MCF 10A (cell line): Measurements from ENCODE around the gene SLC25A1. TPM values are rescaled to one million over a fixed set of nuclear protein-coding genes. Genes with fewer than 3 reads are reported as not detected.

Experiments
- BruUV-seq: library from RNA; stranded (reverse); fragments of 400-500 nt; replicated peaks from 2 replicates; lab custom pipeline; 2021; lab: Mats Ljungman, UMichigan
- CTCF ChIA-PET: fragments of 300-600 bp; sonication (Branson Sonifier 250); formaldehyde crosslinking; extraction: SDS; loops from one replicate; lab custom pipeline; 2021; ENCODE audit warnings: antibody characterized with exemption, inconsistent platforms; lab: Yijun Ruan, JAX
- POLR2A ChIA-PET: fragments of 300-600, 350-650 bp; sonication (Branson Sonifier 250); formaldehyde crosslinking; extraction: SDS; loops from one replicate; lab custom pipeline; 2020; ENCODE audit warnings: antibody characterized with exemption, inconsistent platforms; lab: Yijun Ruan, JAX
- DNase-seq: peaks from one replicate; pipeline ENCODE4 v3.0.0-alpha.2; 2018; ENCODE audit not compliant: unreplicated experiment
- H3K27ac Mint-ChIP-seq: one replicate; pipeline ENCODE4 v1.8.0; 2022; ENCODE audit warnings: mild to moderate bottlenecking, low read depth, mixed read lengths; ENCODE audit not compliant: unreplicated experiment
- H3K27me3 Mint-ChIP-seq: one replicate; pipeline ENCODE4 v1.8.0; 2022; ENCODE audit warnings: mixed read lengths; ENCODE audit not compliant: insufficient read depth, unreplicated experiment
- H3K36me3 Mint-ChIP-seq: one replicate; pipeline ENCODE4 v1.8.0; 2022; ENCODE audit warnings: mild to moderate bottlenecking, moderate library complexity, mixed read lengths; ENCODE audit not compliant: insufficient read depth, unreplicated experiment
- H3K4me1 Mint-ChIP-seq: one replicate; pipeline ENCODE4 v1.8.0; 2022; ENCODE audit warnings: mixed read lengths; ENCODE audit not compliant: insufficient read depth, unreplicated experiment
- H3K4me3 Mint-ChIP-seq: one replicate; pipeline ENCODE4 v1.8.0; 2022; ENCODE audit warnings: mild to moderate bottlenecking, moderate library complexity, mixed read lengths; ENCODE audit not compliant: unreplicated experiment
- H3K9me3 Mint-ChIP-seq: one replicate; pipeline ENCODE4 v1.8.0; 2022; ENCODE audit warnings: mixed read lengths; ENCODE audit not compliant: unreplicated experiment
- CTCF ChIP-seq: fragments of 200-600 bp; IDR thresholded peaks from one replicate; pipeline ENCODE4 v1.8.0; 2022; ENCODE audit warnings: antibody characterized with exemption, mild to moderate bottlenecking; ENCODE audit not compliant: unreplicated experiment
- intact Hi-C: fragments of 100-400 bp; cut with micrococcal nuclease; formaldehyde crosslinking; loops from 2 replicates; pipeline ENCODE4 v1.14.1; 2022
- total RNA-seq: library from RNA; stranded (reverse); gene quantifications from 2 replicates; pipeline ENCODE4 v1.2.3, GENCODE V29; 2022

Gene SLC25A1
- total RNA-seq, 1 experiment from 2014 or later, result 53.9 TPM

- Mint-ChIP-seq H3K27me3 (no peaks in the 10 kb centered on the region), H3K4me1 (peaks cover 12% of the 10 kb centered on the region), H3K4me3 (no peak overlapping the region), H3K9me3 (no peaks in the 10 kb centered on the region), H3K36me3 (peaks cover 10% of the 10 kb centered on the region), H3K27ac (no peak overlapping the region)
- intact Hi-C loops, result no loop called here
- TF ChIP-seq CTCF, result no peak
- ChIA-PET POLR2A (no interaction called here), CTCF (interaction anchor here (0.5 kb wide), 1 partner anchor 401 kb away, joined by 3 read pairs; no protein-coding TSS in a partner anchor)
- BruUV-seq, result no TSS peak
- DNase-seq, result no peak
These were observed 50.5 kb downstream of the SLC25A1 start for GRCh38 chr22:19128009-19128401.

- H3K4me1 Mint-ChIP-seq, result peaks cover 17% of the 10 kb centered on the region
- no peak for TF ChIP-seq CTCF
- peaks cover 4% of the 10 kb centered on the region for H3K36me3 Mint-ChIP-seq
- intact Hi-C loops, result no loop called here
- CTCF ChIA-PET, result interaction anchor here (0.5 kb wide), 1 partner anchor 402 kb away, joined by 3 read pairs; no protein-coding TSS in a partner anchor
- no peaks in the 10 kb centered on the region for H3K9me3 Mint-ChIP-seq
- no TSS peak for BruUV-seq
- H3K27ac Mint-ChIP-seq, result no peak overlapping the region
- no peak overlapping the region for H3K4me3 Mint-ChIP-seq
- POLR2A ChIA-PET, result no interaction called here
- no peaks in the 10 kb centered on the region for H3K27me3 Mint-ChIP-seq
- DNase-seq, result no peak
These were observed 51.1 kb downstream of the SLC25A1 start for GRCh38 chr22:19127329-19128008.

- intact Hi-C loops, result no loop called here
- POLR2A ChIA-PET, result interaction anchor here (0.5 kb wide), 1 partner anchor 12 kb away, joined by 4 read pairs; no protein-coding TSS in a partner anchor
- CTCF ChIA-PET, result interaction anchor here (1.1 kb wide), 1 partner anchor 19 kb away, joined by 6 read pairs; no protein-coding TSS in a partner anchor
- peaks cover 18% of the 10 kb centered on the region for H3K4me1 Mint-ChIP-seq
- H3K27me3 Mint-ChIP-seq, result no peaks in the 10 kb centered on the region
- H3K27ac Mint-ChIP-seq, result no peak overlapping the region
- DNase-seq, result no peak
- no peak for TF ChIP-seq CTCF
- no peaks in the 10 kb centered on the region for H3K9me3 Mint-ChIP-seq
- no peak overlapping the region for H3K4me3 Mint-ChIP-seq
- no TSS peak for BruUV-seq
- peaks cover 4% of the 10 kb centered on the region for H3K36me3 Mint-ChIP-seq
These were observed 51.9 kb downstream of the SLC25A1 start for GRCh38 chr22:19126309-19127273.

Other genes with a start within 250 kb of the SLC25A1 start
- 6.0 and 8.4 TPM in 2 replicates for gene PRODH, start 242.4 kb downstream of the SLC25A1 start, total RNA-seq
- 41.2 and 50.1 TPM in 2 replicates for gene DGCR2, start 56.3 kb downstream of the SLC25A1 start, total RNA-seq
- not detected in 2 replicates for gene TSSK2, start 47.4 kb downstream of the SLC25A1 start, total RNA-seq
- gene ESS2, start 34.1 kb downstream of the SLC25A1 start, total RNA-seq, result 12.4 and 18.1 TPM in 2 replicates
- gene GSC2, start 28.4 kb downstream of the SLC25A1 start, total RNA-seq, result not detected in 2 replicates
- 12.2 and 21.7 TPM in 2 replicates for gene CLTCL1, start 113.0 kb upstream of the SLC25A1 start, total RNA-seq